Measurements from ENCODE around the gene WDR3.
A peak's percentile ranks its signal among the peaks of the same experiment; 100 is the strongest.

WDR3 gene

GRCh38 chr1:117925981-117926380, 3.6 kb upstream of the WDR3 start:
- Histone ChIP-seq H3K79me2 (ENCODE audit: insufficient read depth, low read length) (peaks cover 44% of the 10 kb centered on the region), H3F3A (ENCODE audit: insufficient read depth) (no peaks in the 10 kb centered on the region), H3K36me3 (ENCODE audit: low read length) (no peaks in the 10 kb centered on the region), H3K9me3 (ENCODE audit: insufficient read depth, low read length) (no peaks in the 10 kb centered on the region), H4K20me1 (ENCODE audit: low read depth, low read length) (peaks cover 24% of the 10 kb centered on the region; the same call in 1 of the 2 replicates), H3K9me2 (replicated peaks; ENCODE audit: insufficient read depth, low read length) (no peaks in the 10 kb centered on the region), H3K9ac (ENCODE audit: low read length) (no peak overlapping the region), H3K4me2 (ENCODE audit: low read depth, low read length, poor library complexity, severe bottlenecking) (no peak overlapping the region), H3K27me3 (ENCODE audit: low read length) (no peaks in the 10 kb centered on the region), H2AFZ (ENCODE audit: low read depth, low read length, severe bottlenecking) (no peak overlapping the region), H3K4me3 (ENCODE audit: insufficient read depth, low read length, poor library complexity, severe bottlenecking) (no peak overlapping the region), H3K27ac (ENCODE audit: low read depth, low read length) (no peak overlapping the region)
- no peak for TF ChIP-seq CTCF (IDR thresholded peaks at IDR 0.05; ENCODE audit: insufficient read depth, low read length, poor library complexity, severe bottlenecking)
- TF ChIP-seq EZH2phosphoT487 (conservative IDR thresholded peaks at IDR 0.05; ENCODE audit: low read length): no peak

- Histone ChIP-seq H3F3A (ENCODE audit: insufficient read depth) (no peaks in the 10 kb centered on the region), H3K4me2 (ENCODE audit: low read depth, low read length, poor library complexity, severe bottlenecking) (peak overlapping the region; percentile 96), H4K20me1 (ENCODE audit: low read depth, low read length) (peaks cover 20% of the 10 kb centered on the region), H3K27ac (ENCODE audit: low read depth, low read length) (no peak overlapping the region; the same call in 1 of the 2 replicates), H3K9me3 (ENCODE audit: insufficient read depth, low read length) (no peaks in the 10 kb centered on the region), H3K36me3 (ENCODE audit: low read length) (peaks cover 4% of the 10 kb centered on the region), H3K9ac (ENCODE audit: low read length) (peak overlapping the region; percentile 71), H3K79me2 (ENCODE audit: insufficient read depth, low read length) (peaks cover 73% of the 10 kb centered on the region), H3K4me3 (ENCODE audit: insufficient read depth, low read length, poor library complexity, severe bottlenecking) (peak overlapping the region; percentile 79), H2AFZ (ENCODE audit: low read depth, low read length, severe bottlenecking) (peak overlapping the region; percentile 83), H3K9me2 (replicated peaks; ENCODE audit: insufficient read depth, low read length) (no peaks in the 10 kb centered on the region), H3K27me3 (ENCODE audit: low read length) (no peaks in the 10 kb centered on the region)
- TF ChIP-seq CTCF (IDR thresholded peaks at IDR 0.05; ENCODE audit: insufficient read depth, low read length, poor library complexity, severe bottlenecking) (no peak), EZH2phosphoT487 (conservative IDR thresholded peaks at IDR 0.05; ENCODE audit: low read length) (no peak)
Measured at GRCh38 chr1:117928881-117929342, 627 bp upstream of the WDR3 start.

GRCh38 chr1:117930173-117930447, 571 bp downstream of the WDR3 start:
- Histone ChIP-seq H3K9me3 (ENCODE audit: insufficient read depth, low read length) (no peaks in the 10 kb centered on the region), H3K4me2 (ENCODE audit: low read depth, low read length, poor library complexity, severe bottlenecking) (peak overlapping the region; percentile 99), H3K9ac (ENCODE audit: low read length) (peak overlapping the region; percentile 71), H3F3A (ENCODE audit: insufficient read depth) (no peaks in the 10 kb centered on the region), H4K20me1 (ENCODE audit: low read depth, low read length) (peaks cover 20% of the 10 kb centered on the region), H3K4me3 (ENCODE audit: insufficient read depth, low read length, poor library complexity, severe bottlenecking) (peak overlapping the region; percentile 79), H3K79me2 (ENCODE audit: insufficient read depth, low read length) (peaks cover 77% of the 10 kb centered on the region), H3K27ac (ENCODE audit: low read depth, low read length) (peak overlapping the region; percentile 30), H3K27me3 (ENCODE audit: low read length) (no peaks in the 10 kb centered on the region), H3K36me3 (ENCODE audit: low read length) (peaks cover 14% of the 10 kb centered on the region), H2AFZ (ENCODE audit: low read depth, low read length, severe bottlenecking) (peak overlapping the region; percentile 70), H3K9me2 (replicated peaks; ENCODE audit: insufficient read depth, low read length) (no peaks in the 10 kb centered on the region)
- no peak for TF ChIP-seq CTCF (IDR thresholded peaks at IDR 0.05; ENCODE audit: insufficient read depth, low read length, poor library complexity, severe bottlenecking)
- TF ChIP-seq EZH2phosphoT487 (conservative IDR thresholded peaks at IDR 0.05; ENCODE audit: low read length): no peak
